Activated CD8-positive, alpha-beta memory T cell treated with anti-CD3 and anti-CD28 coated beads, Interleukin-2, amount 50 U/mL, for 4 hours (primary cell): ENCODE measurements around the gene NCAN.
"Not testable (repeated sequence)": the region's sequence is repeated elsewhere in the genome, so short reads cannot be mapped to it uniquely, and the experiment has no call there.

Experiments used
- DNase-seq: peaks from one replicate; pipeline ENCODE4 v3.0.0-alpha.2; 2020

NCAN gene

GRCh38 chr19:19226204-19226603 lies 14.4 kb downstream of the NCAN start:
- DNase-seq, result no peak

GRCh38 chr19:19226663-19227062 lies 14.9 kb downstream of the NCAN start:
- no peak for DNase-seq

- DNase-seq, result no peak
Measured at GRCh38 chr19:19227217-19227616, 15.5 kb downstream of the NCAN start.

- DNase-seq, result no peak
Measured at GRCh38 chr19:19229701-19230100, 17.9 kb downstream of the NCAN start.

- DNase-seq, result no peak
Measured at GRCh38 chr19:19230999-19231398, 19.2 kb downstream of the NCAN start.

- no peak for DNase-seq
Measured at GRCh38 chr19:19232261-19232721, 20.5 kb downstream of the NCAN start.

GRCh38 chr19:19234220-19234816 lies 22.6 kb downstream of the NCAN start:
- no peak for DNase-seq

GRCh38 chr19:19236173-19236572 lies 24.4 kb downstream of the NCAN start:
- no peak for DNase-seq

- DNase-seq, result no peak
Measured at GRCh38 chr19:19238126-19238894, 26.6 kb downstream of the NCAN start.

- no peak for DNase-seq
Measured at GRCh38 chr19:19239675-19240074, 27.9 kb downstream of the NCAN start.

GRCh38 chr19:19240476-19240875 lies 28.7 kb downstream of the NCAN start:
- DNase-seq, result no peak

GRCh38 chr19:19250196-19250801 lies 38.5 kb downstream of the NCAN start:
- DNase-seq, result no peak

- DNase-seq, result not testable (repeated sequence)
Measured at GRCh38 chr19:19253409-19253808, 41.7 kb downstream of the NCAN start.

GRCh38 chr19:19256072-19256969 lies 44.6 kb downstream of the NCAN start:
- DNase-seq, result no peak

GRCh38 chr19:19257137-19257536 lies 45.4 kb downstream of the NCAN start:
- no peak for DNase-seq

GRCh38 chr19:19257836-19258588 lies 46.3 kb downstream of the NCAN start:
- DNase-seq, result no peak

GRCh38 chr19:19258589-19259338 lies 47.0 kb downstream of the NCAN start:
- no peak for DNase-seq

GRCh38 chr19:19259741-19260140 lies 48.0 kb downstream of the NCAN start:
- DNase-seq, result no peak

GRCh38 chr19:19260417-19261214 lies 48.9 kb downstream of the NCAN start:
- no peak for DNase-seq

GRCh38 chr19:19261350-19262189 lies 49.8 kb downstream of the NCAN start:
- no peak for DNase-seq
